PFSK-1 (cell line): Measurements from ENCODE around the gene EFTUD2.

ENCODE experiments used
- FOXP2 ChIP-seq: optimal IDR thresholded peaks from 2 replicates; pipeline ENCODE3; 2011; ENCODE audit warnings: borderline replicate concordance, control low read depth, inconsistent platforms; ENCODE audit not compliant: insufficient read depth; ENCODE audit errors: extremely low read length, extremely low read depth
- POLR2AphosphoS5 ChIP-seq: IDR thresholded peaks from 2 replicates; pipeline ENCODE4 v1.6.1; 2012; ENCODE audit warnings: low read depth, mild to moderate bottlenecking, control low read depth, low read length, moderate library complexity
- SIN3A ChIP-seq: IDR thresholded peaks from 2 replicates; pipeline ENCODE4 v1.6.1; 2012; ENCODE audit warnings: mild to moderate bottlenecking, low read length, moderate library complexity, borderline replicate concordance; ENCODE audit not compliant: insufficient read depth
- TAF1 ChIP-seq: IDR thresholded peaks from 2 replicates; pipeline ENCODE4 v1.6.1; 2012; ENCODE audit warnings: low read length, control low read depth, borderline replicate concordance; ENCODE audit not compliant: insufficient read depth
- TF ChIP-seq, protein P1 (sequence below), 2 experiments: IDR thresholded peaks; 2 replicates each; pipeline versions ENCODE4 v1.6.1 to v1.8.0; 2011 to 2012; ENCODE audit warnings: low read depth in 2 of 2, low read length in 2 of 2, control low read depth in 1 of 2, inconsistent platforms in 1 of 2, mild to moderate bottlenecking in 1 of 2, moderate library complexity in 1 of 2; ENCODE audit not compliant: insufficient read depth in 1 of 2

The EFTUD2 gene

GRCh38 chr17:44919885-44920564 is 20.8 kb upstream of the EFTUD2 start:
- TF ChIP-seq, protein P1, sequence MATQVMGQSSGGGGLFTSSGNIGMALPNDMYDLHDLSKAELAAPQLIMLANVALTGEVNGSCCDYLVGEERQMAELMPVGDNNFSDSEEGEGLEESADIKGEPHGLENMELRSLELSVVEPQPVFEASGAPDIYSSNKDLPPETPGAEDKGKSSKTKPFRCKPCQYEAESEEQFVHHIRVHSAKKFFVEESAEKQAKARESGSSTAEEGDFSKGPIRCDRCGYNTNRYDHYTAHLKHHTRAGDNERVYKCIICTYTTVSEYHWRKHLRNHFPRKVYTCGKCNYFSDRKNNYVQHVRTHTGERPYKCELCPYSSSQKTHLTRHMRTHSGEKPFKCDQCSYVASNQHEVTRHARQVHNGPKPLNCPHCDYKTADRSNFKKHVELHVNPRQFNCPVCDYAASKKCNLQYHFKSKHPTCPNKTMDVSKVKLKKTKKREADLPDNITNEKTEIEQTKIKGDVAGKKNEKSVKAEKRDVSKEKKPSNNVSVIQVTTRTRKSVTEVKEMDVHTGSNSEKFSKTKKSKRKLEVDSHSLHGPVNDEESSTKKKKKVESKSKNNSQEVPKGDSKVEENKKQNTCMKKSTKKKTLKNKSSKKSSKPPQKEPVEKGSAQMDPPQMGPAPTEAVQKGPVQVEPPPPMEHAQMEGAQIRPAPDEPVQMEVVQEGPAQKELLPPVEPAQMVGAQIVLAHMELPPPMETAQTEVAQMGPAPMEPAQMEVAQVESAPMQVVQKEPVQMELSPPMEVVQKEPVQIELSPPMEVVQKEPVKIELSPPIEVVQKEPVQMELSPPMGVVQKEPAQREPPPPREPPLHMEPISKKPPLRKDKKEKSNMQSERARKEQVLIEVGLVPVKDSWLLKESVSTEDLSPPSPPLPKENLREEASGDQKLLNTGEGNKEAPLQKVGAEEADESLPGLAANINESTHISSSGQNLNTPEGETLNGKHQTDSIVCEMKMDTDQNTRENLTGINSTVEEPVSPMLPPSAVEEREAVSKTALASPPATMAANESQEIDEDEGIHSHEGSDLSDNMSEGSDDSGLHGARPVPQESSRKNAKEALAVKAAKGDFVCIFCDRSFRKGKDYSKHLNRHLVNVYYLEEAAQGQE (IDR thresholded peaks at IDR 0.05; ENCODE audit: insufficient read depth in 1 of 2, low read depth in 2 of 2, low read length in 2 of 2): no peak
- no peak for TF ChIP-seq TAF1
- peak; percentile 59 for TF ChIP-seq FOXP2
- TF ChIP-seq POLR2AphosphoS5: no peak
- no peak for TF ChIP-seq SIN3A

- TF ChIP-seq POLR2AphosphoS5 (no peak), FOXP2 (no peak), SIN3A (no peak), TAF1 (no peak)
- TF ChIP-seq, protein P1 (IDR thresholded peaks at IDR 0.05; ENCODE audit: insufficient read depth in 1 of 2, low read depth in 2 of 2, low read length in 2 of 2): no peak
Observed at GRCh38 chr17:44919411-44919810, 20.2 kb upstream of the EFTUD2 start.

DNA sequence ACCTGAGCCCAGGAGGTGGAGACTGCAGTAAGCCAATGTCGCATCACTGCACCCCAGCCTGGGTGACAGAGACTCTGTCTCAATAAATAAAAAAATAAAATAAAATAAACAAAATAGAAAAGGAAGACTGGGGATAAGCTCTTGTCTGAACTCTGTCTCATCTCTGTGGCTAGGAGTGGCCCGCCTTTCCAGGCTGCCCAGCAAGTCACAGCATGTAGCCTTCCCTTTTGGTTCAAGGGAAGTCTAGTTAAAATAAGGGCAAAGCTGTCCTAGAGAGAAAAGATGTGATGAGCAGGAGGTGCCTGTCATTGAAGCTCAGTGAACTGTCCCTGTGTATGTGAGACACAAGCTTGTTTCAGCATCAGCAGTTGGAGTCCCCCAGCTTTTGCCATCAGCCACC is 18.8 kb upstream of the EFTUD2 start:
- no peak for TF ChIP-seq POLR2AphosphoS5
- TF ChIP-seq, protein P1 (IDR thresholded peaks at IDR 0.05; ENCODE audit: insufficient read depth in 1 of 2, low read depth in 2 of 2, low read length in 2 of 2): no peak
- TF ChIP-seq FOXP2: no peak
- TF ChIP-seq SIN3A: no peak
- no peak for TF ChIP-seq TAF1

DNA sequence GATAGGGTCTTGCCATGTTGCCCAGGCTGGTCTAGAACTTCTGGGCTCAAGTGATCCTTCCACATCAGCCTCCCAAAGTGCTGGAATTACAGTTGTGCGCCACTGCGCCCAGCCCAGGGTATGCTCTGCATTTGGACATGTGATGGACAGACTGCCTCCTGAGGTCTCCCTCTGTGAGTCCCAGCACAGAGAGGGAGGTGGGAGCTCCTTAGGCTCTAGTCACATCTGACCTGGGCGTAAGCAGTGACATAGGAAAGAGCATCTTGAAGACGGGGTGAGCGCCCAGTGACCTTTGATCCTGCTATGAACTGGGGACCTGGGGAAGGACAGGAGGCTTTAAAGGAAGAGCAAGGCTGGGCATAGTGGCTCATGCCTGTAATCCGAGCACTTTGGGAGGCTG is 18.2 kb upstream of the EFTUD2 start:
- no peak for TF ChIP-seq FOXP2
- no peak for TF ChIP-seq SIN3A
- TF ChIP-seq POLR2AphosphoS5: no peak
- TF ChIP-seq, protein P1 (IDR thresholded peaks at IDR 0.05; ENCODE audit: insufficient read depth in 1 of 2, low read depth in 2 of 2, low read length in 2 of 2): no peak
- no peak for TF ChIP-seq TAF1

DNA sequence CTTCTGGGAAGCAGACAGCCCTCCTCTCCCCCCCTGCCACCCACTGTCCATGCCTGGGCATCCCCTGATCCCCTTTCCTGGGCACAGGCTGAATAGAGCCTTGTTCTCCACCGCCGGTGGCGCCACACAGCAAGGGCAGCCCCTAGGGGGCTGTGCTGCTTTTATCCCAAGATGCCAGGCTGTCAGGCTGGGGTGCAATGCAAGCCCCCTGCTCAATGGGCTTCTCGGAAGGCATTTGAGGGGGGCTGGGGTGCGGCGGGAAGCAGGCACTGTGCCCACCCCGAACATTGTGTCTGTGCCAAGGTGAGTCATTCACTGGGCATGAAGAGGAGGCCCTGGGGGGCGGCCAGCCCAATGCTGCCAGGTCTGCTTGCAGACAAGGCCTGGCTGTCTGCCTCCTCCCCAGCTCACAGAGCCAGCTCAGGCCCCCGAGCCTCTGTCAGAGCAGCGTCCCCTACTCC is 17.6 kb upstream of the EFTUD2 start:
- TF ChIP-seq FOXP2: no peak
- no peak for TF ChIP-seq POLR2AphosphoS5
- TF ChIP-seq, protein P1 (IDR thresholded peaks at IDR 0.05; ENCODE audit: insufficient read depth in 1 of 2, low read depth in 2 of 2, low read length in 2 of 2): no peak
- TF ChIP-seq SIN3A: no peak
- no peak for TF ChIP-seq TAF1
